MM.1S (cell line): ENCODE measurements around the gene MPPED1.

Source experiments
- EZH2 ChIP-seq: fragments of 300-600 bp; sonication (generic); optimal IDR thresholded peaks from 2 replicates; pipeline ENCODE3; 2017; ENCODE audit warnings: low read depth, mild to moderate bottlenecking, antibody characterized with exemption, low read length, mixed read lengths
- EZH2phosphoT487 ChIP-seq: fragments of 300-600 bp; sonication (generic); IDR thresholded peaks from 2 replicates; pipeline ENCODE4 v1.6.1; 2018; ENCODE audit warnings: antibody characterized with exemption, low read length
- TF ChIP-seq, protein P1 (sequence below): fragments of 300-600 bp; sonication (generic); IDR thresholded peaks from 2 replicates; pipeline ENCODE4 v1.5.1; 2016; ENCODE audit warnings: antibody characterized with exemption, low read length, mixed read lengths

- TF ChIP-seq, protein P1, sequence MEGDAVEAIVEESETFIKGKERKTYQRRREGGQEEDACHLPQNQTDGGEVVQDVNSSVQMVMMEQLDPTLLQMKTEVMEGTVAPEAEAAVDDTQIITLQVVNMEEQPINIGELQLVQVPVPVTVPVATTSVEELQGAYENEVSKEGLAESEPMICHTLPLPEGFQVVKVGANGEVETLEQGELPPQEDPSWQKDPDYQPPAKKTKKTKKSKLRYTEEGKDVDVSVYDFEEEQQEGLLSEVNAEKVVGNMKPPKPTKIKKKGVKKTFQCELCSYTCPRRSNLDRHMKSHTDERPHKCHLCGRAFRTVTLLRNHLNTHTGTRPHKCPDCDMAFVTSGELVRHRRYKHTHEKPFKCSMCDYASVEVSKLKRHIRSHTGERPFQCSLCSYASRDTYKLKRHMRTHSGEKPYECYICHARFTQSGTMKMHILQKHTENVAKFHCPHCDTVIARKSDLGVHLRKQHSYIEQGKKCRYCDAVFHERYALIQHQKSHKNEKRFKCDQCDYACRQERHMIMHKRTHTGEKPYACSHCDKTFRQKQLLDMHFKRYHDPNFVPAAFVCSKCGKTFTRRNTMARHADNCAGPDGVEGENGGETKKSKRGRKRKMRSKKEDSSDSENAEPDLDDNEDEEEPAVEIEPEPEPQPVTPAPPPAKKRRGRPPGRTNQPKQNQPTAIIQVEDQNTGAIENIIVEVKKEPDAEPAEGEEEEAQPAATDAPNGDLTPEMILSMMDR: no peak
- TF ChIP-seq EZH2 (no peak), EZH2phosphoT487 (no peak)
These were observed 61.6 kb downstream of the MPPED1 start for GRCh38 chr22:43473441-43473840.
